ENCODE results near the gene NOXO1.

DNA sequence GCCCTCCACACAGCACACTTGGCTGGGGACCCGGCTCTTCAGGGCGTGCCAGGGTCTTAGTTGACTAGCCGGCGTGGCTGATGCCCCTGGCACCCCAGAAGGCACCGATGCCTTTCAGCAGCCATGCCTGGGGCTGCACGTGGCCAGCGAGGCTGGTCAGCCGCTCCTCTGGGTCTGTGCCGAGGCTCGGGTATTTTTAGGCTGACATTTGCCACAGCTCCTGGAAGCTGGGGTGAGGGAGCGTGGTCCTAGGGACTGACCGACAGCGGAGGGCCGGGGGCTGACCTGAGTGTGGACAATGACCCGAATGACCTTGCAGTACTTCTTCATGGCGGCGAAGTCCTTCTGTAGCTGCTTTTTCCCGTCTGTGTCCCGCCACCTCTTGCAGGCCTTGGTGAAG, 30.7 kb downstream of the NOXO1 start:
- TF ChIP-seq, protein P1, sequence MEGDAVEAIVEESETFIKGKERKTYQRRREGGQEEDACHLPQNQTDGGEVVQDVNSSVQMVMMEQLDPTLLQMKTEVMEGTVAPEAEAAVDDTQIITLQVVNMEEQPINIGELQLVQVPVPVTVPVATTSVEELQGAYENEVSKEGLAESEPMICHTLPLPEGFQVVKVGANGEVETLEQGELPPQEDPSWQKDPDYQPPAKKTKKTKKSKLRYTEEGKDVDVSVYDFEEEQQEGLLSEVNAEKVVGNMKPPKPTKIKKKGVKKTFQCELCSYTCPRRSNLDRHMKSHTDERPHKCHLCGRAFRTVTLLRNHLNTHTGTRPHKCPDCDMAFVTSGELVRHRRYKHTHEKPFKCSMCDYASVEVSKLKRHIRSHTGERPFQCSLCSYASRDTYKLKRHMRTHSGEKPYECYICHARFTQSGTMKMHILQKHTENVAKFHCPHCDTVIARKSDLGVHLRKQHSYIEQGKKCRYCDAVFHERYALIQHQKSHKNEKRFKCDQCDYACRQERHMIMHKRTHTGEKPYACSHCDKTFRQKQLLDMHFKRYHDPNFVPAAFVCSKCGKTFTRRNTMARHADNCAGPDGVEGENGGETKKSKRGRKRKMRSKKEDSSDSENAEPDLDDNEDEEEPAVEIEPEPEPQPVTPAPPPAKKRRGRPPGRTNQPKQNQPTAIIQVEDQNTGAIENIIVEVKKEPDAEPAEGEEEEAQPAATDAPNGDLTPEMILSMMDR (IDR thresholded peaks at IDR 0.05): no peak
- TF ChIP-seq POLR2A (IDR thresholded peaks at IDR 0.05) (no peak), POLR2AphosphoS5 (IDR thresholded peaks at IDR 0.05) (no peak)

All from breast epithelium (tissue), 3 donors.